ENCODE data around the gene MDC1.

The MDC1 gene

DNA sequence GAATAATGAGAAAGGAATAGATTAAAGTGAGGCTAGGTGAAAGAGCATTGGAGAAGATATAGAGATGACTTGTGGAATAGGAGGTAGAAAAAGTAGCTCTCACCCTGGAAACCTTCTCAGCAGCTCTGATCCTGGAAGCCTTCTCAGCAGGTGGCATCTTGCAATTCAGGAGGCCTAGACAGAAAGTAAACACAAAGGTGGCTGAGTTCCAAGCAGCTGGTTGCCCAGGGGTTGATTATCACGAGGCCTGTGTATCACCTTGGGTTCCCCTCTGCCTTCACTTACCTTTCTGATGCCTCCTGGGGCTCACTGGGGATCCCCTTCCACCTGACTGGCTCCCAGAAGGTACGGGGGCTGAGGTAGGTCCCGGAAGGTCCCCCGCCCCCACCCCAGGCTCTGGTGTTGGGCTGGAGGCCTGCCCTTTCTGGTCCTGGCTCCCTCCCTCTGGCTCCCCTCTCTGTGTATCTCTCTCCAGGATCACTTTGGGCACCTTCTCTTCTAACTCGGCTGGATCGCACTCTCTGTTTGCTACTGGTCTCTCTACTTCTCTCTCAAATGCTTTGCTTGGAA, 9.7 kb downstream of the MDC1 start:
- no peak for DNase-seq (ENCODE audit: low read depth)

DNA sequence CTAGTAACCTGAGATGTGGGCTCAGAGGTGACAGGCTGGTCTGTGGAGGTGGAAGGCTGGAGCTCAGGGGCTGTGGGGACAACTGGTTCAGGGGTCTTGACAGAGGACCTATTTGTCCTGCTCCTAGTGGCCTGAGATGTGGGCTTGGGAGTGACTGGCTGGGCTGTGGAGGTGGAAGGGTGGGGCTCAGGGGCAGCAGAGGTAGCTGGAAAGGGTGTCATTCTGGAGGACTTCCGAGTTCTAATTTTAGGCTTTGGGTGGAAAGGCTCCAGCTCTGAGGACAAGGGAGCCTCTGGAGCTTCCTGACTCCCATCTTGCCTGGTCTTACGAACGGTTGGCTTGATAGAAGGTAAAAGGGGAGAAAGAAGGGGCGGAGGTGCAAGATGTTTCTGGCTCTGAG, 11.5 kb downstream of the MDC1 start:
- no peak for DNase-seq (ENCODE audit: low read depth)

- DNase-seq (ENCODE audit: low read depth), result no peak
Measured at GRCh38 chr6:30703821-30704220, 13.3 kb downstream of the MDC1 start.

- DNase-seq (ENCODE audit: low read depth), result no peak
Measured at GRCh38 chr6:30703011-30703410, 14.1 kb downstream of the MDC1 start.

- DNase-seq (ENCODE audit: low read depth), result no peak
Measured at GRCh38 chr6:30700340-30700739, 16.7 kb downstream of the MDC1 start.

GRCh38 chr6:30696432-30696831, 20.6 kb downstream of the MDC1 start:
- no peak for DNase-seq (ENCODE audit: low read depth)

DNA sequence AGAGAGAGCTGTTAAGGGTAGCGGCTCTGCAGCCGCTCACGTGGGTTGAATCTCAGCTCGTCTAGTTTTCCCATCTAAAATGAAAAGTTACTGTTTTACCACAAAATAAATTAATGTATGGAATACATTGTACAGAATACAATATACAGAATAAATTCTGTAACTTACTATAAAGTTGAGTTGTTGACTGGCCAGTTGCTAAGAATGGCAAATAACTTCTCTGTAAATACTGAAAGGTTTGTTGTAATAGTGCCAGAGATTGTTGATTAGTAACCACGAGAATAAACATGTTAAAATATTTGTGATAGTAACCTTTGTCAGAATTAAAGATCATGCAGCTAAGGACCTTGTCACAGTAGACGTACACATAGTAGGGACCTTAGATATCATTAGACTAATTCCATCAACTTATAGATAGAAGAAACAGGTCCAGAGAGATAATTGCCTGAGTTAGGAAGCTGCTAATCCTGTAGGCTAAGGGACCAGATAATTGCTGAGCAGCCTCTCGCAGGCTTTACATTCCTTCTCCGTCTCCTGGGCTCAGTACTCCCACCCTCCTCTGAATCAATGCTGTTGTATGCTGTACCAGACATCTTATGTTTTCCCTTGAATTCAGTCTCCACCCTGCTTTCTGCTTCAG, 25.8 kb downstream of the MDC1 start:
- no peak for DNase-seq (ENCODE audit: low read depth)

- peak; percentile 91 for DNase-seq (ENCODE audit: low read depth)
Measured at GRCh38 chr6:30690403-30691207, 26.5 kb downstream of the MDC1 start, which contains the start of gene NRM. TSS of gene NRM (minus strand) at chr6:30690984. CDS start at chr6:30690974, 10 bp downstream.

DNA sequence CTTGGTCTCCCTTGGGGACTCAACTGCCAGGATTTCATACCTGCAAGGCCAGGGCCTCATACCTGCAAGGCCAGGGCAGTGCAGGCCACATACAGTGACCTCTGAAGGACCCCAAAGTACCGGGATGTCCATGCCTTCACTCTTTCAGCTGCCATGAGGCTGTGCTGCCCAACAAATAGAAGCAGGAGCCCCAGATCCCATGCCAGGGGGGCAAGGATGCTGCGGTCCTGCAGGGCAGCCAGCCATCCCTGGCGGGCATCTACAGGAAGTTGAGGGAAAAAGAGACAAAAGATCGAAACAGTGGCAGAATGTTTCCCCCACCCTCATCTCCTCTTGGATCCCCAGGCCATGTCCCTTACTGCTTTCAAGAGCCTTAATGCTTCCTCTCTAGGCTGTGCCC, 27.1 kb downstream of the MDC1 start:
- no peak for DNase-seq (ENCODE audit: low read depth)

- no peak for DNase-seq (ENCODE audit: low read depth)
Measured at GRCh38 chr6:30689022-30689865, 27.8 kb downstream of the MDC1 start.

GRCh38 chr6:30688569-30688968, 28.5 kb downstream of the MDC1 start:
- DNase-seq (ENCODE audit: low read depth), result no peak

GRCh38 chr6:30687659-30688431, 29.2 kb downstream of the MDC1 start:
- peak; percentile 55 for DNase-seq (ENCODE audit: low read depth)

GRCh38 chr6:30686908-30687658, 30.0 kb downstream of the MDC1 start:
- peak; percentile 97 for DNase-seq (ENCODE audit: low read depth)

DNA sequence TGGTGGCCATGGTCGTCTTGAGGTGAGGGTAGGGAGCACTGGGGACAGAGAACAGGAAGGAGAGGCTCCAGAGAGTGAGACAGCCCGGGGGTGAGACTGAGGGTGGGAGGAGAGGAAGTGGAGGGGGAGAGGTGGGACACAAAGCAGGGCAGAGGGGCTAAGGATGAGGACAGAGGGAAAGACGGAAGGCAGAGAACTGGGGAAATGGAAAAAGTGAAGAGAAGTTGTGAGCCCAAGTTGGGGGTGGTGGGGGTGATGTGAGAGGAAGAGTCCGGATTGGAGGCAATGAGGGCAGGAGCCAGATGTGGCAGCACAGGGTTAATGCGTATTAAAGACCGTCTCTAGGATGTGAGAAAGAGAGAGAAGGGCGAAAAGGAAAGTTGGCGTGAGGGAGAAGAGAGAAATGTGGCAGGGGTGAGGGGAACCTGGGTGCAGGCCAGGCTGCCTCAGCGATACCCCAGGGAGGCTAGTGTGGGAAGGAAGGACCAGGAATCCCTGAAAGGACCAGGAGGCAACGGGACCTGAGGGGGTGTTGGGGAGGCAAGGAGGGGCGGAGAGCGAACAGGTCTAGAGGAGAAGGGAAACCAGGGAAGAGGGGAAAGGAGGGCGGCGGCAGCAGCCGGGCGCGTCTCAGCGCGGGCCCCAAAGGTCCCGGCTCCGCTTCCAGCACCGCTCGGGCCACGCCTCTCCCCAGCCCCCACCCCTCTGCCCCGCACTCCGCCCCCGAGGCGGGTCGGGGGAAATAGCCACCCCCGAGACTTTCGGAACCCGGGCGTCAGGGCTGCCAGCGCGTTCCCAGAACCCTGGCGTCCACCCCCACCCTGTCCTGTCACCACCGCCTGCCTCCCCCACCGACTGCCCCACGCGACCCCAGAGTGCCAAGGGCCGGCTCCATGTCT, 30.8 kb downstream of the MDC1 start, which contains the start of gene PPP1R18:
PPP1R18 (minus strand) TSS at position 637 of the 899 bp plus-strand sequence; CDS start at position 10, 627 bp downstream.
- peak; percentile 79 for DNase-seq (ENCODE audit: low read depth)

DNA sequence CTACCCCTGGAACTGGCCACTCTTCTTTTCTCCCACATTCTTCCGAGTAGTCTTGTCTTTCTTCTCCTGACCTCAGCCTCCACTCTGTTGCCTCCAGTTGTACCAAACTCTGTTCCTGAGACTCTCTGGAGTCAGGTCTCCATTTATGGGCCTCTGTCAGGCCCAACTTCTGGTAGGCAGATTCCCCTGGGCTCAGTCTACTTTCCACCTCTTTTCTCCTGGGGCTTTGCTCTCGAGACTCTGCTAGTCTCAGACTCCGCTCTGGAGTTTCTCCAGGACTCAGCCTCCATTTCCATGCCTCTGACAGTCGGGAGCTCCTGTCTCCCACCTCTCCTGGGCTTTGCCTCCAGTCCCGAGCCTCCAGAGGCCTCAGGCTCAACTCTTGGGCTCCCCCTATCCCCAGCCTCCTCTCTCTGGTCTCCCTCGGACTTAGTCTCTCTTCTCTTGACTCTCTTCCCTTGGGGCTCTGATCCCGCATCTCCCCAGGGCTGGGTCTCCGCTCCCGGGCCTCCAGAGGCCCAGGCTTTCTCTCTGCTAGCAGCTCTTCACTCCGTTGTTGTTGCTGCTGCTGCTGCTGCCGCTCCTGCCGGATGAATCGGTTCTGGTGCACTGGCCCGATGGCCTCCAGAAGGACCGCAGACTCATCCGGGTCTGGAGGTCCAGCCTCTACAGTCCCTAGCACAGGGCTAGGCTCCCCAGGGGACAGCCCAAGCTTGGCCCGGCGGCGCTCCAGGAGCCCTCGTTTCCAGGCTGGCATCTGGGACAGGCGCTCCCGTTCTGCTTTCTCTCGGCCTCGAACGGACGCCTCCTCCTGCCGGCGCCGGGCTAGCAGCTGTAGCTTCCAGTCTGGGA, 31.7 kb downstream of the MDC1 start:
- DNase-seq (ENCODE audit: low read depth), result peak; percentile 49

DNA sequence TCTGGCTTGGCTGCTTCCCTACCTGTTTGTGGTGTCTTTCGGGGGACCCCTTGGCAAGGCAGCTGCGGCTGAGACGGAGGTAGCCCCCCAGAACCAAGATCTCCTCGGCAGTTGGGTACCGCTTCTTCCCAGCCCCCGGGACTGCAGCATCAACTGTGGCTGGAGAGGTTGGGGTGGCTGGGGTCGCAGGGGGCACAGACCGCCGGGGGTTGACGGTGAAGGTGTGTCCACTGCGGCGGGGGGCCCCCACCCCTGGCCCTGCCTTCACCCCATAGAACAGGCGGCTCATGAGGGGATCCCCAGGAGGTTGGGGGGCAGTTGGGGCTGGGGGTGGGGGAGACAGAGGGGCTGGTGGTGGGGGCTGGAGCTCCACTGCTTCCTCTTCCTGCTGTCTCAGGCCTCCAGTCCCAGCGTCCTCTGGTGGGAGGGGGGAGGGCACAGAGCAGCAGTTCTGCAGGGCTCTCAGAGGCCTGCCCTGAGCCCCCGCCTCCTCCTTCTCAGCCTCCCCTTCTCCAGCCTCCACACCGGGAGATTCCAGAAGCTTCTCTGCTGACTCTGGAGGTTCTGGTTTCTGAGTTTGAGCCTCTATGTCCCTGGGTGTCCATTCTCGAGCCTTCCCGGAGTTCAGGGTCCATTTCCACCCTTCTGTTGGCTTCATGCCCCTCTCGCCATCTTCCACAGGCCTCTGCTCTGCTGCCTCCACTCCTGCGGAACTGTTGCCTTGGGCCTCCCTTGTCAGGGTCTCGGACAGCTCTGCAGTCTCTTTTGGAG, 32.5 kb downstream of the MDC1 start:
- peak; percentile 68 for DNase-seq (ENCODE audit: low read depth)

DNA sequence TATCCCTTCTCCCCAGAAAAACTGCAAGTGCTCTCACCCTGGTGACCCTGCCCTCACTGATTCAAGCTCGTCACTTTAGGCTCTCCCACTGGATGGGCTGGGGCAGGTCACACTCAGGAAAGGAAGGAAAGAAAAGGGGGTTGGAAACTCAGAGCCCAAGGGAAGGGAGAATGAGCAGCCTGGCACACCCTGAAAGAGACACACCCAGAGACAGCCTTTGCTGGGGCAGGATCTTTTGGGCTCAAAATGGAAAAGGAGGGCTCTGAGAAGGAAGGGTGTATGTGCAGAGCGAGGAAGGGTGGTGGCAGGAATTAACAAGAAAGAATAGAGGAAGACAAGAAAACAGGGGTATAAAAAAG, 33.1 kb downstream of the MDC1 start:
- DNase-seq (ENCODE audit: low read depth), result no peak
